OCI-LY1 (cell line): ENCODE measurements around the gene MYO10.

Source experiments
- H2AFZ ChIP-seq: fragments of 200-600 bp; sonication (generic), shearing (Covaris generic); 2 replicates; pipeline ENCODE4 v1.6.0; 2014; ENCODE audit warnings: antibody characterized with exemption, mild to moderate bottlenecking, low read length
- H3F3A ChIP-seq: fragments of 200-600 bp; sonication (generic), shearing (Covaris generic); 2 replicates; pipeline ENCODE4 v1.6.0; 2014; ENCODE audit warnings: mild to moderate bottlenecking, antibody characterized with exemption, low read length, moderate library complexity; ENCODE audit not compliant: insufficient read depth
- H3K27ac ChIP-seq: fragments of 200-600 bp; sonication (generic); 2 replicates; pipeline ENCODE4 v1.5.1; 2014; ENCODE audit warnings: low read length, mixed run types, mild to moderate bottlenecking, low read depth; ENCODE audit not compliant: poor library complexity, severe bottlenecking
- H3K27me3 ChIP-seq: fragments of 200-600 bp; sonication (generic); 2 replicates; pipeline ENCODE4 v1.6.0; 2014; ENCODE audit warnings: antibody characterized with exemption, mild to moderate bottlenecking, low read length, moderate library complexity; ENCODE audit not compliant: insufficient read depth
- H3K36me3 ChIP-seq: fragments of 200-600 bp; sonication (generic); 2 replicates; pipeline ENCODE4 v1.6.1; 2014; ENCODE audit warnings: mild to moderate bottlenecking, antibody characterized with exemption, low read length, moderate library complexity, mixed read lengths; ENCODE audit not compliant: insufficient read depth
- H3K4me1 ChIP-seq: fragments of 200-600 bp; sonication (generic); 2 replicates; pipeline ENCODE4 v1.5.1; 2014; ENCODE audit warnings: mild to moderate bottlenecking, low read length, moderate library complexity; ENCODE audit not compliant: insufficient read depth, severe bottlenecking
- H3K4me2 ChIP-seq: fragments of 200-600 bp; sonication (generic), shearing (Covaris generic); 2 replicates; pipeline ENCODE4 v1.6.1; 2014; ENCODE audit warnings: low read length
- H3K4me3 ChIP-seq: fragments of 200-600 bp; sonication (generic); 2 replicates; pipeline ENCODE4 v1.5.1; 2014; ENCODE audit warnings: low read length, low read depth, mild to moderate bottlenecking, mixed read lengths; ENCODE audit not compliant: poor library complexity, severe bottlenecking
- H3K79me2 ChIP-seq: fragments of 200-600 bp; shearing (Covaris generic); 2 replicates; pipeline ENCODE4 v1.6.1; 2016; ENCODE audit warnings: mixed run types, low read length, mixed read lengths; ENCODE audit not compliant: insufficient read depth
- H3K9ac ChIP-seq: fragments of 200-600 bp; sonication (generic), shearing (Covaris generic); 2 replicates; pipeline ENCODE4 v1.6.1; 2014; ENCODE audit warnings: mild to moderate bottlenecking, low read length, mixed read lengths
- H3K9me2 ChIP-seq: fragments of 200-600 bp; sonication (generic), shearing (Covaris generic); 2 replicates; pipeline ENCODE4 v1.6.1; 2014; ENCODE audit warnings: low read depth, mild to moderate bottlenecking, low read length, mixed read lengths
- H3K9me3 ChIP-seq: fragments of 200-600 bp; shearing (Covaris generic); 2 replicates; pipeline ENCODE4 v1.6.1; 2014; ENCODE audit warnings: low read length, mixed read lengths
- H4K20me1 ChIP-seq: fragments of 200-600 bp; sonication (generic), shearing (Covaris generic); 2 replicates; pipeline ENCODE4 v1.6.0; 2016; ENCODE audit warnings: mild to moderate bottlenecking, low read length; ENCODE audit not compliant: insufficient read depth
- CTCF ChIP-seq: fragments of 200-600 bp; sonication (generic), shearing (Covaris generic); IDR thresholded peaks from 2 replicates; pipeline ENCODE4 v1.5.1; 2017; ENCODE audit warnings: mild to moderate bottlenecking, antibody characterized with exemption, low read length, moderate library complexity, mixed read lengths
- EZH2 ChIP-seq: fragments of 200-600 bp; sonication (generic), shearing (Covaris generic); IDR thresholded peaks from 2 replicates; pipeline ENCODE4 v1.8.0; 2017; ENCODE audit warnings: borderline replicate concordance, mixed run types, mild to moderate bottlenecking, antibody characterized with exemption, low read length, moderate library complexity, mixed read lengths

MYO10 gene

GRCh38 chr5:16784843-16785791 is 151.0 kb downstream of the MYO10 start:
- Histone ChIP-seq H3K4me2 (no peak overlapping the region), H3K9ac (no peak overlapping the region), H3K79me2 (no peaks in the 10 kb centered on the region), H3K4me3 (no peak overlapping the region), H3K27ac (no peak overlapping the region), H3K36me3 (no peaks in the 10 kb centered on the region), H3F3A (no peaks in the 10 kb centered on the region), H2AFZ (no peak overlapping the region), H3K27me3 (no peaks in the 10 kb centered on the region), H4K20me1 (no peaks in the 10 kb centered on the region), H3K4me1 (no peaks in the 10 kb centered on the region), H3K9me2 (no peaks in the 10 kb centered on the region), H3K9me3 (no peaks in the 10 kb centered on the region)
- TF ChIP-seq CTCF (no peak), EZH2 (no peak)

- Histone ChIP-seq H3K4me2 (no peak overlapping the region), H3K9ac (no peak overlapping the region), H3K27me3 (no peaks in the 10 kb centered on the region), H3K9me2 (no peaks in the 10 kb centered on the region), H3K4me1 (no peaks in the 10 kb centered on the region), H2AFZ (no peak overlapping the region), H3K36me3 (no peaks in the 10 kb centered on the region), H3F3A (no peaks in the 10 kb centered on the region), H3K79me2 (no peaks in the 10 kb centered on the region), H3K27ac (no peak overlapping the region), H3K9me3 (no peaks in the 10 kb centered on the region), H3K4me3 (no peak overlapping the region), H4K20me1 (no peaks in the 10 kb centered on the region)
- TF ChIP-seq CTCF = no peak
- TF ChIP-seq EZH2 = no peak
Observed at GRCh38 chr5:16784088-16784487, 152.0 kb downstream of the MYO10 start.

GRCh38 chr5:16781828-16782626 is 154.1 kb downstream of the MYO10 start:
- no peaks in the 10 kb centered on the region for H4K20me1 ChIP-seq
- no peak overlapping the region for H3K4me3 ChIP-seq
- no peaks in the 10 kb centered on the region for H3K9me3 ChIP-seq
- H3K27me3 ChIP-seq = no peaks in the 10 kb centered on the region
- no peaks in the 10 kb centered on the region for H3K9me2 ChIP-seq
- H3K4me2 ChIP-seq = no peak overlapping the region
- no peaks in the 10 kb centered on the region for H3K4me1 ChIP-seq
- no peaks in the 10 kb centered on the region for H3F3A ChIP-seq
- no peak overlapping the region for H3K9ac ChIP-seq
- no peaks in the 10 kb centered on the region for H3K36me3 ChIP-seq
- no peaks in the 10 kb centered on the region for H3K79me2 ChIP-seq
- TF ChIP-seq EZH2 (no peak), CTCF (no peak)
- no peak overlapping the region for H2AFZ ChIP-seq
- H3K27ac ChIP-seq = no peak overlapping the region
